Endothelial cell of umbilical vein (primary cell): ENCODE measurements around the gene SHFL. TPM values are rescaled to one million over a fixed set of nuclear protein-coding genes. Genes with fewer than 3 reads are reported as not detected.

Experiments used
- Bru-seq: library from RNA; stranded (reverse); fragments of 400-500 nt; gene quantifications from one replicate; lab custom pipeline; 2021; lab: Mats Ljungman, UMichigan
- BruChase-seq, 2 experiments: library from RNA; stranded (reverse); fragments of 400-500 nt; gene quantifications; one replicate each; lab custom pipeline; 2021; lab: Mats Ljungman, UMichigan
- BruUV-seq: library from RNA; stranded (reverse); fragments of 400-500 nt; replicated peaks from 2 replicates; lab custom pipeline; 2021; lab: Mats Ljungman, UMichigan
- CTCF ChIA-PET: fragments of 300-600, 350-600 bp; sonication (Branson Sonifier 250); formaldehyde crosslinking; loops from one replicate; lab custom pipeline; 2021; ENCODE audit warnings: antibody characterized with exemption, inconsistent platforms; lab: Charles Lee
- POLR2A ChIA-PET: fragments of 300-600, 350-600 bp; sonication (Branson Sonifier 250); formaldehyde crosslinking; loops from one replicate; lab custom pipeline; 2021; ENCODE audit warnings: antibody characterized with exemption, inconsistent platforms; lab: Charles Lee
- DNase-seq: peaks from one replicate; pipeline ENCODE4 v3.0.0-alpha.2; 2011; ENCODE audit warnings: low read depth, low spot score
- FAIRE-seq: peaks from 2 replicates; lab custom pipeline; 2011; peaks lifted over from hg19 to GRCh38; lab: Jason Lieb, UNC
- H2AFZ ChIP-seq: 2 replicates; pipeline ENCODE4 v1.6.0; 2012; ENCODE audit warnings: low read depth, low read length, control low read depth, inconsistent platforms
- H3K27ac ChIP-seq: 2 replicates; pipeline ENCODE4 v1.5.1; 2011; ENCODE audit warnings: low read depth, mild to moderate bottlenecking, control low read depth, low read length, moderate library complexity; ENCODE audit not compliant: insufficient read depth
- H3K27me3 ChIP-seq, 2 experiments: 2 replicates each; pipeline versions ENCODE4 v1.6.0 to v1.6.1; 2011; ENCODE audit warnings: low read length in 2 of 2, mixed read lengths in 1 of 2; ENCODE audit not compliant: control insufficient read depth in 2 of 2, insufficient read depth in 2 of 2
- H3K36me3 ChIP-seq, 2 experiments: 2 replicates in 1 of 2; 3 replicates in 1 of 2; pipeline ENCODE4 v1.5.1; 2011; ENCODE audit warnings: low read length in 2 of 2, mild to moderate bottlenecking in 1 of 2, moderate library complexity in 1 of 2; ENCODE audit not compliant: control insufficient read depth in 2 of 2, insufficient read depth in 2 of 2; ENCODE audit errors: extremely low read depth in 1 of 2
- H3K4me1 ChIP-seq: 3 replicates; pipeline ENCODE4 v1.5.1; 2011; ENCODE audit warnings: mild to moderate bottlenecking, low read length; ENCODE audit not compliant: control insufficient read depth, insufficient read depth; ENCODE audit errors: extremely low read depth
- H3K4me2 ChIP-seq: 2 replicates; pipeline ENCODE4 v1.6.1; 2011; ENCODE audit warnings: low read length, control low read depth, mixed read lengths; ENCODE audit not compliant: insufficient read depth
- H3K4me3 ChIP-seq, 3 experiments: fragments of 200-600 bp in 1 of 3; sonication (generic), shearing (Covaris generic) in 1 of 3; replicated peaks in 1 of 3; 2 replicates each; pipeline ENCODE4 v1.5.1; 2011 to 2016; ENCODE audit warnings: control low read depth in 3 of 3, low read length in 3 of 3, mild to moderate bottlenecking in 2 of 3, inconsistent platforms in 1 of 3, low read depth in 1 of 3, moderate library complexity in 1 of 3; ENCODE audit not compliant: insufficient read depth in 1 of 3
- H3K79me2 ChIP-seq: 2 replicates; pipeline ENCODE4 v1.6.0; 2012; ENCODE audit warnings: low read length, inconsistent platforms; ENCODE audit not compliant: control insufficient read depth, insufficient read depth
- H3K9ac ChIP-seq: replicated peaks from 2 replicates; pipeline ENCODE3; 2011; ENCODE audit warnings: low read length, control low read depth; ENCODE audit not compliant: insufficient read depth; ENCODE audit errors: extremely low read depth
- H3K9me1 ChIP-seq: replicated peaks from 3 replicates; pipeline ENCODE4 v1.6.0; 2011; ENCODE audit warnings: mild to moderate bottlenecking, low read length; ENCODE audit not compliant: control insufficient read depth, insufficient read depth; ENCODE audit errors: extremely low read depth
- H3K9me3 ChIP-seq: replicated peaks from 2 replicates; pipeline ENCODE4 v1.5.1; 2012; ENCODE audit warnings: low read length, inconsistent platforms; ENCODE audit not compliant: control insufficient read depth, insufficient read depth
- H4K20me1 ChIP-seq: replicated peaks from 2 replicates; pipeline ENCODE3; 2011; ENCODE audit warnings: mild to moderate bottlenecking, low read length; ENCODE audit not compliant: control insufficient read depth, insufficient read depth; ENCODE audit errors: extremely low read depth
- POLR2A ChIP-seq: IDR thresholded peaks from 2 replicates; pipeline ENCODE4 v1.6.1; 2012; ENCODE audit warnings: low read depth, mild to moderate bottlenecking, control low read depth, low read length
- POLR2AphosphoS5 ChIP-seq: IDR thresholded peaks from 2 replicates; pipeline ENCODE4 v1.6.1; 2012; ENCODE audit warnings: low read depth, mild to moderate bottlenecking, control low read depth, low read length, moderate library complexity; ENCODE audit not compliant: insufficient read depth
- dilution Hi-C: fragments of 300-500 bp; cut with MboI; formaldehyde crosslinking; loops from one replicate; pipeline ENCODE4 v1.15.0; 2019; ENCODE audit warnings: low sequenced_read_pairs; ENCODE audit not compliant: extremely low pct_ligation_motif_present
- intact Hi-C: fragments of 100-400 bp; cut with micrococcal nuclease; formaldehyde crosslinking; loops from one replicate; pipeline ENCODE4 v1.10.0; 2022
- long read RNA-seq: library from polyadenylated mRNA; stranded (forward); transcript quantifications from one replicate; pipeline ENCODE4 v2.0.0, GENCODE V29; 2021
- polyA minus RNA-seq, 3 experiments: library from RNA; depleted of rRNA, polyadenylated mRNA; stranded (reverse); fragments of >200 nt; gene quantifications; 1 replicate in 1 of 3; 2 replicates in 2 of 3; pipeline ENCODE4 v1.2.3, GENCODE V29; 2011
- polyA plus RNA-seq, 4 experiments: library from polyadenylated mRNA; depleted of rRNA in 3 of 4; stranded (reverse) in 3 of 4; unstranded in 1 of 4; fragments of >200 nt; gene quantifications; 2 replicates each; pipeline versions ENCODE4 v1.2.1 to v1.2.3, GENCODE V29; 2011 to 2012; ENCODE audit warnings: missing spikeins in 1 of 4
- total RNA-seq: library from RNA; stranded (reverse); gene quantifications from 2 replicates; pipeline ENCODE4 v1.2.3, GENCODE V29; 2021
- TF ChIP-seq, protein P1 (sequence below): IDR thresholded peaks from 2 replicates; pipeline ENCODE4 v1.6.1; 2011; ENCODE audit not compliant: insufficient read depth, insufficient read length

SHFL gene
- 23.6 and 34.4 TPM in 2 replicates for total RNA-seq
- 36.9 and 40.0 TPM in 2 replicates for polyA plus RNA-seq
- polyA plus RNA-seq (2011; cell fraction: cytosol; rRNA removed): 18.6 and 27.1 TPM in 2 replicates
- 86.2 and 88.9 TPM in 2 replicates for polyA plus RNA-seq (2011; cell fraction: nucleus; rRNA removed)
- polyA plus RNA-seq (2012): 18.2 and 24.4 TPM in 2 replicates
- 13.6 and 17.4 TPM in 2 replicates for polyA minus RNA-seq
- polyA minus RNA-seq (2011; cell fraction: cytosol; rRNA and poly(A)+ RNA removed): 14.0 TPM
- 9.6 and 12.3 TPM in 2 replicates for polyA minus RNA-seq (2011; cell fraction: nucleus; rRNA and poly(A)+ RNA removed)
- percentile 54 among the genes with signal in this experiment for Bru-seq, nascent RNA
- BruChase-seq, experiment 1, labeled RNA remaining after a 6-hour chase: percentile 64 among the genes with signal in this experiment
- percentile 54 among the genes with signal in this experiment for BruChase-seq, experiment 2, labeled RNA remaining after a 2-hour chase
- long read RNA-seq, transcript C19orf66-204 (1 exons, 1,655 nt): minor isoform, 12 of 53 reads
- long read RNA-seq, transcript C19orf66-201 (8 exons, 2,117 nt): major isoform, 23 of 53 reads
- long read RNA-seq, transcript C19orf66-203 (7 exons, 2,079 nt): minor isoform, 9 of 53 reads
- long read RNA-seq, partial matches to known transcripts: 2 of 53 reads
- long read RNA-seq, other reads (novel, unspliced or antisense): 7 of 53 reads

DNA sequence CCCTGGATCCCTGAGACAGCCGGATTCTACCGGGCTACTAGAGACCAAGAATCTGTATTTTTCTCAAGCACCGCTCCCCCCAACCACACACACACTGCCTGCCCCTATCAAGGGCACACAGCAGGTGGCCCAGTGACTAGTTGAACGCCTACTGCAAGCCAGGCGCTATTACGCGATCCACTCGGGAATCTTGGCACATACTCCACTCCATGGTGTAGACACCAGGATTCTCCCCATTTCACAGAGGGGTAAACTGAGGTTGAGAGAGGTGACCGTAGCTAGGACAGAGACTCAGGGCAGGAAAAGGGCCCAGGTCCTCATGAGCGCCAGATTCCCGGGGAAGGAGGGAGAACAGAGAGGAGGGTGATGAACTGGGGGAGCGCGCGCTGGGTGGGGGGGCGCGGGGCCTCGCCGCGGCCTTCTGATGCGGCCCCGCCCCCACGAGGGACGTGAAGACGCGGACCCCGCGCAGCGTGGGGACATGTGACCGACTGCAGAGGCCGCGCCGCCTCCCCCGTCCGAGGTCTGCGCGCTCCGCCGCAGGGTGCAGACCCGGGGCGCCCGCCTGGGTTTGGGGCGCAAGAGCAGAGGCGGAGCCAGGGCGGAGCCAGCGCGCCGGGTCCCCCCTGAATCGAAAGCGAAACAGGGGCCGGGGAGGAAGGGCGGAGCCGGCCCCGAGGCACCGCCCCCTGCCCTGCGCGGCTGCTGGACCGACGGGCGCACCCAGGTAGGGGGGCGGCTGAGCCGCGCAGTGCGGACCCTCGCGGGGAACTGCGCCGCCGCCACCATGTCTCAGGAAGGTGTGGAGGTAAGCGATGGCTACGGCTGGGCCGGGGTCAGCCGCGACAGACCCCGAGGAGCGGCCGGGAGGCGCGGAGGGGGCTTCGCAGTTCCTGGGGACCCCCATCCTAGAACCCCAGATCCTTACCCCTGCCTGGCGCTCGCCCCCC, at the start of gene SHFL:
SHFL (plus strand) TSS at position 677 of the 950 bp plus-strand sequence; CDS start at position 788, 111 bp downstream.
- no TSS peak for BruUV-seq
- dilution Hi-C loops: no loop called here

More for the DNA sequence above, at the start of gene SHFL:
- FAIRE-seq: peak; percentile 26
- Histone ChIP-seq H2AFZ (peak within 1 kb of the TSS; percentile 96), H3K27ac (no peak within 1 kb of the TSS), H3K36me3 (peaks cover 0 to 14% of the 10 kb centered on the region in 2 experiments), H3K4me1 (peaks cover 2% of the 10 kb centered on the region), H3K9me1 (no peaks in the 10 kb centered on the region), H3K79me2 (no peaks in the 10 kb centered on the region), H3K4me2 (peak within 1 kb of the TSS; percentile 74), H3K4me3 (peak within 1 kb of the TSS; percentile 84 to 97 (median 96)), H3K9me3 (no peaks in the 10 kb centered on the region), H4K20me1 (no peaks in the 10 kb centered on the region), H3K27me3 (no peaks in the 10 kb centered on the region), H3K9ac (peak within 1 kb of the TSS; percentile 53)
- ChIA-PET CTCF (interaction anchor here (0.6 kb wide), 1 partner anchor 13 kb away, joined by 3 read pairs; no protein-coding TSS in a partner anchor), POLR2A (no interaction called here)
- DNase-seq: peak; percentile 64
- TF ChIP-seq, protein P1, sequence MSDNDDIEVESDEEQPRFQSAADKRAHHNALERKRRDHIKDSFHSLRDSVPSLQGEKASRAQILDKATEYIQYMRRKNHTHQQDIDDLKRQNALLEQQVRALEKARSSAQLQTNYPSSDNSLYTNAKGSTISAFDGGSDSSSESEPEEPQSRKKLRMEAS: no peak
- TF ChIP-seq POLR2AphosphoS5 (peak; percentile 23), POLR2A (no peak)
- intact Hi-C loops: no loop called here
